HCT116 (cell line): ENCODE data around the gene PIK3C2A. TPM values are rescaled to one million over a fixed set of nuclear protein-coding genes. Genes with fewer than 3 reads are reported as not detected.

ENCODE experiments used
- ATAC-seq: fragments of 200-7000 bp; cut with Tn5 transposase; 2 replicates; pipeline ENCODE4 v1.9.1; 2020; ENCODE audit warnings: mild to moderate bottlenecking, moderate library complexity
- BruUV-seq: library from RNA; stranded (reverse); fragments of 400-500 nt; replicated peaks from 2 replicates; lab custom pipeline; 2021; lab: Mats Ljungman, UMichigan
- CTCF ChIA-PET: fragments of 300-600 bp; sonication (Branson Sonifier 250); formaldehyde crosslinking; loops from one replicate; lab custom pipeline; 2021; ENCODE audit warnings: antibody characterized with exemption; lab: Charles Lee
- POLR2A ChIA-PET: fragments of 300-600, 350-600 bp; sonication (Branson Sonifier 250); formaldehyde crosslinking; loops from one replicate; lab custom pipeline; 2021; ENCODE audit warnings: antibody characterized with exemption; lab: Charles Lee
- RAD21 ChIA-PET, 2 experiments: fragments of 300-600 bp; sonication (Branson Sonifier 250); formaldehyde crosslinking; loops; one replicate each; lab custom pipeline; 2023; ENCODE audit warnings: low total read pairs in 2 of 2; ENCODE audit not compliant: uncharacterized antibody in 2 of 2, unreplicated experiment in 2 of 2, low non-redundant PET in 1 of 2; lab: Charles Lee
- DNase-seq: peaks from one replicate; pipeline ENCODE4 v3.0.0-alpha.2; 2010; ENCODE audit warnings: low read depth, low spot score
- H2AFZ ChIP-seq: fragments of 200-600 bp; shearing (Covaris generic), sonication (generic); 2 replicates; pipeline ENCODE4 v1.6.1; 2017; ENCODE audit warnings: low read depth, mixed run types, mixed read lengths, antibody characterized with exemption, low read length; ENCODE audit not compliant: poor library complexity, severe bottlenecking
- H3K27ac ChIP-seq: 2 replicates; pipeline ENCODE4 v1.5.1; 2012; ENCODE audit warnings: low read depth, low read length
- H3K27me3 ChIP-seq: fragments of 200-600 bp; sonication (generic); 2 replicates; pipeline ENCODE4 v1.6.1; 2016; ENCODE audit warnings: mixed run types, low read length, mixed read lengths; ENCODE audit not compliant: insufficient read depth
- H3K36me3 ChIP-seq, 2 experiments: fragments of 200-500 bp in 1 of 2; fragments of 200-600 bp in 1 of 2; sonication (Bioruptor generic) in 1 of 2; sonication (generic) in 1 of 2; 2 replicates each; pipeline versions ENCODE4 v1.5.1 to v1.6.1; 2014 to 2016; ENCODE audit warnings: low read length in 2 of 2, inconsistent platforms in 1 of 2, mixed read lengths in 1 of 2, mixed run types in 1 of 2; ENCODE audit not compliant: insufficient read depth in 2 of 2, control insufficient read depth in 1 of 2
- H3K4me1 ChIP-seq, 2 experiments: fragments of 200-600 bp in 1 of 2; sonication (generic) in 1 of 2; 2 replicates each; pipeline versions ENCODE4 v1.5.1 to v1.6.1; 2012 to 2017; ENCODE audit warnings: low read length in 2 of 2, inconsistent platforms in 1 of 2, mild to moderate bottlenecking in 1 of 2, mixed read lengths in 1 of 2, mixed run types in 1 of 2, moderate library complexity in 1 of 2; ENCODE audit not compliant: insufficient read depth in 2 of 2, control insufficient read depth in 1 of 2
- H3K4me2 ChIP-seq: fragments of 200-600 bp; sonication (generic); 2 replicates; pipeline ENCODE4 v1.6.1; 2017; ENCODE audit warnings: mixed run types, low read length, mixed read lengths
- H3K4me3 ChIP-seq, 2 experiments: fragments of 200-600 bp in 1 of 2; sonication (generic) in 1 of 2; replicated peaks in 1 of 2; 2 replicates each; pipeline ENCODE4 v1.5.1; 2011 to 2016; ENCODE audit warnings: low read length in 2 of 2, control low read depth in 1 of 2, low read depth in 1 of 2, mild to moderate bottlenecking in 1 of 2, mixed read lengths in 1 of 2, mixed run types in 1 of 2
- H3K79me2 ChIP-seq: fragments of 200-600 bp; sonication (generic); 2 replicates; pipeline ENCODE4 v1.6.1; 2017; ENCODE audit warnings: mild to moderate bottlenecking, mixed run types, low read length, moderate library complexity, mixed read lengths; ENCODE audit not compliant: insufficient read depth
- H3K9ac ChIP-seq: fragments of 200-600 bp; sonication (generic); 2 replicates; pipeline ENCODE4 v1.6.1; 2016; ENCODE audit warnings: low read length, mixed read lengths
- H3K9me2 ChIP-seq: fragments of 200-600 bp; sonication (generic), shearing (Covaris generic); 2 replicates; pipeline ENCODE4 v1.6.1; 2017; ENCODE audit warnings: mixed run types, mild to moderate bottlenecking, moderate library complexity; ENCODE audit not compliant: insufficient read depth
- H3K9me3 ChIP-seq, 2 experiments: fragments of 200-500 bp in 1 of 2; fragments of 200-600 bp in 1 of 2; sonication (Bioruptor generic) in 1 of 2; sonication (generic) in 1 of 2; 2 replicates each; pipeline ENCODE4 v1.6.1; 2014 to 2017; ENCODE audit warnings: low read length in 2 of 2, mixed read lengths in 2 of 2, inconsistent platforms in 1 of 2, low read depth in 1 of 2, mild to moderate bottlenecking in 1 of 2, mixed run types in 1 of 2, moderate library complexity in 1 of 2; ENCODE audit not compliant: control insufficient read depth in 1 of 2, insufficient read depth in 1 of 2
- H4K20me1 ChIP-seq: fragments of 200-600 bp; sonication (generic), shearing (Covaris generic); 2 replicates; pipeline ENCODE4 v1.6.1; 2017; ENCODE audit warnings: mixed run types, mild to moderate bottlenecking, moderate library complexity; ENCODE audit not compliant: insufficient read depth
- ATF3 ChIP-seq: IDR thresholded peaks from 2 replicates; pipeline ENCODE4 v1.6.1; 2012
- CBX3 ChIP-seq: IDR thresholded peaks from 2 replicates; pipeline ENCODE4 v1.6.1; 2012; ENCODE audit warnings: low read depth
- CEBPB ChIP-seq: IDR thresholded peaks from 2 replicates; pipeline ENCODE4 v1.6.1; 2012; ENCODE audit warnings: low read depth
- CTCF ChIP-seq, 3 experiments: fragments of 200-600 bp in 1 of 3; sonication (generic) in 1 of 3; IDR thresholded peaks in 2 of 3; conservative IDR thresholded peaks in 1 of 3; 2 replicates each; pipeline ENCODE4 v1.5.1; 2012 to 2017; ENCODE audit warnings: low read depth in 2 of 3, low read length in 2 of 3, antibody characterized with exemption in 1 of 3, borderline replicate concordance in 1 of 3, control low read depth in 1 of 3, mild to moderate bottlenecking in 1 of 3, mixed read lengths in 1 of 3, mixed run types in 1 of 3, moderate library complexity in 1 of 3; ENCODE audit not compliant: insufficient read depth in 1 of 3
- ELF1 ChIP-seq: IDR thresholded peaks from 2 replicates; pipeline ENCODE4 v1.6.1; 2012; ENCODE audit warnings: low read depth, borderline replicate concordance
- EZH2 ChIP-seq: fragments of 200-600 bp; sonication (generic); IDR thresholded peaks from 2 replicates; pipeline ENCODE4 v1.6.1; 2017; ENCODE audit warnings: antibody characterized with exemption, mixed run types
- FOSL1 ChIP-seq: IDR thresholded peaks from 2 replicates; pipeline ENCODE4 v1.6.1; 2012; ENCODE audit warnings: low read depth
- POLR2AphosphoS5 ChIP-seq: IDR thresholded peaks from 2 replicates; pipeline ENCODE4 v1.6.1; 2011; ENCODE audit warnings: mild to moderate bottlenecking, low read depth, low read length, moderate library complexity
- RAD21 ChIP-seq: IDR thresholded peaks from 2 replicates; pipeline ENCODE4 v1.6.1; 2012; ENCODE audit warnings: low read depth, mild to moderate bottlenecking
- SIN3A ChIP-seq: IDR thresholded peaks from 2 replicates; pipeline ENCODE4 v1.6.1; 2012; ENCODE audit warnings: low read depth
- SP1 ChIP-seq: IDR thresholded peaks from 2 replicates; pipeline ENCODE4 v1.6.1; 2012; ENCODE audit warnings: low read depth
- SRF ChIP-seq: IDR thresholded peaks from 2 replicates; pipeline ENCODE4 v1.6.1; 2012; ENCODE audit warnings: low read depth
- TCF7L2 ChIP-seq: IDR thresholded peaks from 2 replicates; pipeline ENCODE4 v1.7.0; 2011; ENCODE audit warnings: borderline replicate concordance, inconsistent platforms; ENCODE audit not compliant: insufficient read depth, insufficient read length; ENCODE audit errors: extremely low read depth
- ZFX ChIP-seq: fragments of 450-650 bp; IDR thresholded peaks from 2 replicates; pipeline ENCODE4 v1.6.1; 2017
- ZNF274 ChIP-seq: fragments of 200-500 bp; sonication (Bioruptor generic); IDR thresholded peaks from 2 replicates; pipeline ENCODE4 v1.6.1; 2014; ENCODE audit warnings: mild to moderate bottlenecking, low read depth, low read length, inconsistent platforms
- intact Hi-C: fragments of 100-400 bp; cut with micrococcal nuclease; formaldehyde crosslinking; loops from 2 replicates; pipeline ENCODE4 v1.10.0; 2022
- total RNA-seq: library from RNA; stranded (reverse); gene quantifications from one replicate; pipeline ENCODE4 v1.2.1, GENCODE V29; 2021; ENCODE audit not compliant: unreplicated experiment
- TF ChIP-seq, protein P1 (sequence below): IDR thresholded peaks from 2 replicates; pipeline ENCODE4 v1.6.1; 2011; ENCODE audit warnings: mild to moderate bottlenecking, low read length, moderate library complexity; ENCODE audit not compliant: insufficient replicate concordance; ENCODE audit errors: extremely low read depth

Gene PIK3C2A
- total RNA-seq, 1 experiment from 2014 or later, result 51.6 TPM

DNA sequence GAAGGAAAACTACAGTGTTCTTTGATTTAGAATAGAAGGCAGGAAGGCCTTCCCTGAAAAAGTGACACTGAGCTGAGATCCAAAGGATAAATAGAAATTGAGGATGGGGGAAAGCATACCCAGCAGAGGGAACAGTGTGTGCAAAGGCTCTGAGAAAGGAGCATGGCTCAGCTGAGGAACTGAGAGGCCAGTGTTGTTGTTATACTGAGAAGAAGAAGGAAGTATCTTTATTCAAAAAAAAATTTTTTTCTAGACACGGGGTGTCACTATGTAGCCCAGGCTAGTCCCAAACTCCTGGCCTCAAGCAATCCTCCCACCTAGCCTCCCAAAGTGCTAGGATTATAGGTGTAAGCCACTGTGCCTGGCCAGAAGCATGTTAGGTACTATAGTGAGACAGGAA is 3.5 kb upstream of the PIK3C2A start:
- Histone ChIP-seq H3K9ac (no peak overlapping the region), H3K9me2 (no peaks in the 10 kb centered on the region), H3K36me3 (no peaks in the 10 kb centered on the region), H3K79me2 (peaks cover 14% of the 10 kb centered on the region), H3K4me2 (no peak overlapping the region), H3K27me3 (no peaks in the 10 kb centered on the region), H4K20me1 (no peaks in the 10 kb centered on the region), H2AFZ (no peak overlapping the region), H3K4me1 (peaks cover 8 to 21% of the 10 kb centered on the region in 2 experiments), H3K27ac (no peak overlapping the region), H3K4me3 (no peak overlapping the region), H3K9me3 (no peaks in the 10 kb centered on the region)
- ChIA-PET RAD21 (no interaction called here), POLR2A (interaction anchor here (1.1 kb wide), 1 partner anchor 142 kb away, joined by 3 read pairs; no protein-coding TSS in a partner anchor), CTCF (no interaction called here)
- no TSS peak for BruUV-seq
- TF ChIP-seq ZNF274 (no peak), CEBPB (no peak), EZH2 (no peak), FOSL1 (no peak), TCF7L2 (no peak), POLR2AphosphoS5 (no peak), SRF (no peak), SP1 (no peak), RAD21 (no peak), SIN3A (no peak), CTCF (IDR thresholded peaks at IDR 0.05 in 2 of 3, conservative IDR thresholded peaks at IDR 0.05 in 1 of 3; ENCODE audit: borderline replicate concordance in 1 of 3, insufficient read depth in 1 of 3, low read depth in 2 of 3, low read length in 2 of 3) (no peak), ELF1 (no peak), CBX3 (no peak), ZFX (no peak), ATF3 (no peak)
- TF ChIP-seq, protein P1, sequence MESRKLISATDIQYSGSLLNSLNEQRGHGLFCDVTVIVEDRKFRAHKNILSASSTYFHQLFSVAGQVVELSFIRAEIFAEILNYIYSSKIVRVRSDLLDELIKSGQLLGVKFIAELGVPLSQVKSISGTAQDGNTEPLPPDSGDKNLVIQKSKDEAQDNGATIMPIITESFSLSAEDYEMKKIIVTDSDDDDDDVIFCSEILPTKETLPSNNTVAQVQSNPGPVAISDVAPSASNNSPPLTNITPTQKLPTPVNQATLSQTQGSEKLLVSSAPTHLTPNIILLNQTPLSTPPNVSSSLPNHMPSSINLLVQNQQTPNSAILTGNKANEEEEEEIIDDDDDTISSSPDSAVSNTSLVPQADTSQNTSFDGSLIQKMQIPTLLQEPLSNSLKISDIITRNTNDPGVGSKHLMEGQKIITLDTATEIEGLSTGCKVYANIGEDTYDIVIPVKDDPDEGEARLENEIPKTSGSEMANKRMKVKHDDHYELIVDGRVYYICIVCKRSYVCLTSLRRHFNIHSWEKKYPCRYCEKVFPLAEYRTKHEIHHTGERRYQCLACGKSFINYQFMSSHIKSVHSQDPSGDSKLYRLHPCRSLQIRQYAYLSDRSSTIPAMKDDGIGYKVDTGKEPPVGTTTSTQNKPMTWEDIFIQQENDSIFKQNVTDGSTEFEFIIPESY, result no peak
- intact Hi-C loops, result no loop called here
- DNase-seq, result no peak
- no peak for ATAC-seq
